ENCODE data around the gene ZNF841.

Gene ZNF841

GRCh38 chr19:52095172-52096014 lies at the start of gene ZNF841:
ZNF841 (minus strand) TSS chr19:52095765; CDS start chr19:52084801, 10,964 bp downstream.
- Histone ChIP-seq H3K4me3 (ENCODE audit: low read length) (peak within 1 kb of the TSS; percentile 98), H3K4me1 (ENCODE audit: insufficient read depth, low read length) (peaks cover 11% of the 10 kb centered on the region), H3K9me3 (ENCODE audit: low read length) (peaks cover 22% of the 10 kb centered on the region), H3K36me3 (ENCODE audit: insufficient read depth, low read length) (peaks cover 22% of the 10 kb centered on the region), H3K27me3 (ENCODE audit: insufficient read depth, low read length) (no peaks in the 10 kb centered on the region), H2AFZ (ENCODE audit: low read depth, low read length) (peak within 1 kb of the TSS; percentile 97)

- Histone ChIP-seq H3K4me1 (ENCODE audit: insufficient read depth, low read length) (peaks cover 7% of the 10 kb centered on the region), H3K9me3 (ENCODE audit: low read length) (peaks cover 4% of the 10 kb centered on the region), H3K27me3 (ENCODE audit: insufficient read depth, low read length) (no peaks in the 10 kb centered on the region), H3K36me3 (ENCODE audit: insufficient read depth, low read length) (no peaks in the 10 kb centered on the region), H2AFZ (ENCODE audit: low read depth, low read length) (no peak overlapping the region), H3K4me3 (ENCODE audit: low read length) (no peak overlapping the region)
Measured at GRCh38 chr19:52142001-52142595, 46.5 kb upstream of the ZNF841 start.

- Histone ChIP-seq H3K4me1 (ENCODE audit: insufficient read depth, low read length) (peaks cover 7% of the 10 kb centered on the region), H2AFZ (ENCODE audit: low read depth, low read length) (no peak overlapping the region), H3K27me3 (ENCODE audit: insufficient read depth, low read length) (no peaks in the 10 kb centered on the region), H3K9me3 (ENCODE audit: low read length) (peaks cover 9% of the 10 kb centered on the region), H3K36me3 (ENCODE audit: insufficient read depth, low read length) (peaks cover 5% of the 10 kb centered on the region), H3K4me3 (ENCODE audit: low read length) (no peak overlapping the region)
Measured at GRCh38 chr19:52141203-52141602, 45.6 kb upstream of the ZNF841 start.

GRCh38 chr19:52140032-52140710 lies 44.6 kb upstream of the ZNF841 start:
- Histone ChIP-seq H3K4me3 (ENCODE audit: low read length) (peak overlapping the region; percentile 78), H3K27me3 (ENCODE audit: insufficient read depth, low read length) (no peaks in the 10 kb centered on the region), H3K9me3 (ENCODE audit: low read length) (peaks cover 18% of the 10 kb centered on the region), H3K4me1 (ENCODE audit: insufficient read depth, low read length) (peaks cover 7% of the 10 kb centered on the region), H2AFZ (ENCODE audit: low read depth, low read length) (peak overlapping the region; percentile 74), H3K36me3 (ENCODE audit: insufficient read depth, low read length) (peaks cover 9% of the 10 kb centered on the region)

GRCh38 chr19:52139252-52140031 lies 43.9 kb upstream of the ZNF841 start, which contains the start of gene ZNF616:
ZNF616 (minus strand) TSS chr19:52139938; CDS start chr19:52130512, 9,426 bp downstream.
- peak within 1 kb of the TSS; percentile 74 for H2AFZ ChIP-seq (ENCODE audit: low read depth, low read length)

GRCh38 chr19:52138983-52139251 lies 43.4 kb upstream of the ZNF841 start:
- peak overlapping the region; percentile 78 for H3K4me3 ChIP-seq (ENCODE audit: low read length)
- peaks cover 31% of the 10 kb centered on the region for H3K9me3 ChIP-seq (ENCODE audit: low read length)
- H3K27me3 ChIP-seq (ENCODE audit: insufficient read depth, low read length) = no peaks in the 10 kb centered on the region
- peak overlapping the region; percentile 62 for H2AFZ ChIP-seq (ENCODE audit: low read depth, low read length)
- peaks cover 20% of the 10 kb centered on the region for H3K36me3 ChIP-seq (ENCODE audit: insufficient read depth, low read length)
- peaks cover 7% of the 10 kb centered on the region for H3K4me1 ChIP-seq (ENCODE audit: insufficient read depth, low read length)

More at GRCh38 chr19:52139252-52140031, 43.9 kb upstream of the ZNF841 start, which contains the start of gene ZNF616:
- peak within 1 kb of the TSS; percentile 78 for H3K4me3 ChIP-seq (ENCODE audit: low read length)
- H3K4me1 ChIP-seq (ENCODE audit: insufficient read depth, low read length) = peaks cover 7% of the 10 kb centered on the region
- no peaks in the 10 kb centered on the region for H3K27me3 ChIP-seq (ENCODE audit: insufficient read depth, low read length)
- peaks cover 16% of the 10 kb centered on the region for H3K36me3 ChIP-seq (ENCODE audit: insufficient read depth, low read length)
- H3K9me3 ChIP-seq (ENCODE audit: low read length) = peaks cover 26% of the 10 kb centered on the region

GRCh38 chr19:52138278-52138982 lies 42.9 kb upstream of the ZNF841 start:
- peaks cover 7% of the 10 kb centered on the region for H3K4me1 ChIP-seq (ENCODE audit: insufficient read depth, low read length)
- peak overlapping the region; percentile 78 for H3K4me3 ChIP-seq (ENCODE audit: low read length)
- peaks cover 20% of the 10 kb centered on the region for H3K36me3 ChIP-seq (ENCODE audit: insufficient read depth, low read length)
- H2AFZ ChIP-seq (ENCODE audit: low read depth, low read length) = peak overlapping the region; percentile 62
- peaks cover 36% of the 10 kb centered on the region for H3K9me3 ChIP-seq (ENCODE audit: low read length)
- H3K27me3 ChIP-seq (ENCODE audit: insufficient read depth, low read length) = no peaks in the 10 kb centered on the region

GRCh38 chr19:52120286-52120685 lies 24.7 kb upstream of the ZNF841 start:
- H3K36me3 ChIP-seq (ENCODE audit: insufficient read depth, low read length) = peaks cover 89% of the 10 kb centered on the region
- no peak overlapping the region for H2AFZ ChIP-seq (ENCODE audit: low read depth, low read length)
- H3K9me3 ChIP-seq (ENCODE audit: low read length) = peaks cover 72% of the 10 kb centered on the region
- H3K4me1 ChIP-seq (ENCODE audit: insufficient read depth, low read length) = no peaks in the 10 kb centered on the region
- no peak overlapping the region for H3K4me3 ChIP-seq (ENCODE audit: low read length)
- no peaks in the 10 kb centered on the region for H3K27me3 ChIP-seq (ENCODE audit: insufficient read depth, low read length)

- Histone ChIP-seq H3K9me3 (ENCODE audit: low read length) (peaks cover 85% of the 10 kb centered on the region), H3K36me3 (ENCODE audit: insufficient read depth, low read length) (peaks cover 78% of the 10 kb centered on the region), H3K27me3 (ENCODE audit: insufficient read depth, low read length) (no peaks in the 10 kb centered on the region), H3K4me3 (ENCODE audit: low read length) (no peak overlapping the region), H2AFZ (ENCODE audit: low read depth, low read length) (no peak overlapping the region), H3K4me1 (ENCODE audit: insufficient read depth, low read length) (no peaks in the 10 kb centered on the region)
Measured at GRCh38 chr19:52115526-52116053, 20.0 kb upstream of the ZNF841 start.

GRCh38 chr19:52114691-52115090 lies 19.1 kb upstream of the ZNF841 start:
- Histone ChIP-seq H3K4me1 (ENCODE audit: insufficient read depth, low read length) (no peaks in the 10 kb centered on the region), H2AFZ (ENCODE audit: low read depth, low read length) (no peak overlapping the region), H3K27me3 (ENCODE audit: insufficient read depth, low read length) (no peaks in the 10 kb centered on the region), H3K36me3 (ENCODE audit: insufficient read depth, low read length) (peaks cover 69% of the 10 kb centered on the region), H3K9me3 (ENCODE audit: low read length) (peaks cover 79% of the 10 kb centered on the region), H3K4me3 (ENCODE audit: low read length) (no peak overlapping the region)

- H3K36me3 ChIP-seq (ENCODE audit: insufficient read depth, low read length) = peaks cover 49% of the 10 kb centered on the region
- no peaks in the 10 kb centered on the region for H3K4me1 ChIP-seq (ENCODE audit: insufficient read depth, low read length)
- H3K9me3 ChIP-seq (ENCODE audit: low read length) = peaks cover 64% of the 10 kb centered on the region
- no peaks in the 10 kb centered on the region for H3K27me3 ChIP-seq (ENCODE audit: insufficient read depth, low read length)
- H3K4me3 ChIP-seq (ENCODE audit: low read length) = no peak overlapping the region
- no peak overlapping the region for H2AFZ ChIP-seq (ENCODE audit: low read depth, low read length)
Measured at GRCh38 chr19:52112624-52113023, 17.1 kb upstream of the ZNF841 start.

GRCh38 chr19:52110780-52111179 lies 15.2 kb upstream of the ZNF841 start:
- no peak overlapping the region for H3K4me3 ChIP-seq (ENCODE audit: low read length)
- peaks cover 34% of the 10 kb centered on the region for H3K36me3 ChIP-seq (ENCODE audit: insufficient read depth, low read length)
- no peaks in the 10 kb centered on the region for H3K27me3 ChIP-seq (ENCODE audit: insufficient read depth, low read length)
- no peak overlapping the region for H2AFZ ChIP-seq (ENCODE audit: low read depth, low read length)
- H3K4me1 ChIP-seq (ENCODE audit: insufficient read depth, low read length) = no peaks in the 10 kb centered on the region
- peaks cover 52% of the 10 kb centered on the region for H3K9me3 ChIP-seq (ENCODE audit: low read length)

All from neuron (in vitro differentiated cells).